ENCODE measurements around the gene SLC2A9.

DNA sequence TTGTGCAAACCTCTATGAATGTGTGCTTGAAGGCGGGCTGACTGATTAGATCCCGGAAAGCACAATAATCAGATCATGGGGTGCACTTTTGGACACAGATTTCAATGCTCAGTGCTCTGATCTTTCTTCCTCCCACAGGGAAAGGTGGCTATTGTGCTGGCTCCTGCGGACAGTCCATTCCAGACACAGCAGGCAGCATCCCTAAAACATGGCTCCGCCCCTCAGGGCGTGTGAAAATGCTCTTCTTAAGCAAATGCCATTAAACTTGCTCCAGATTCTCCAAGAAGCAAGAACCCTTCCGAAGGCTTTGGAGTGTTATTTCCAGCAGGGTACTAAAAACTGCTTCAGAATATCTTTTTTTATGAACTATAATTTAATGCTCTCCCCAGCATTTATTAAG lies 100.0 kb downstream of the SLC2A9 start:
- TF ChIP-seq, protein P1, sequence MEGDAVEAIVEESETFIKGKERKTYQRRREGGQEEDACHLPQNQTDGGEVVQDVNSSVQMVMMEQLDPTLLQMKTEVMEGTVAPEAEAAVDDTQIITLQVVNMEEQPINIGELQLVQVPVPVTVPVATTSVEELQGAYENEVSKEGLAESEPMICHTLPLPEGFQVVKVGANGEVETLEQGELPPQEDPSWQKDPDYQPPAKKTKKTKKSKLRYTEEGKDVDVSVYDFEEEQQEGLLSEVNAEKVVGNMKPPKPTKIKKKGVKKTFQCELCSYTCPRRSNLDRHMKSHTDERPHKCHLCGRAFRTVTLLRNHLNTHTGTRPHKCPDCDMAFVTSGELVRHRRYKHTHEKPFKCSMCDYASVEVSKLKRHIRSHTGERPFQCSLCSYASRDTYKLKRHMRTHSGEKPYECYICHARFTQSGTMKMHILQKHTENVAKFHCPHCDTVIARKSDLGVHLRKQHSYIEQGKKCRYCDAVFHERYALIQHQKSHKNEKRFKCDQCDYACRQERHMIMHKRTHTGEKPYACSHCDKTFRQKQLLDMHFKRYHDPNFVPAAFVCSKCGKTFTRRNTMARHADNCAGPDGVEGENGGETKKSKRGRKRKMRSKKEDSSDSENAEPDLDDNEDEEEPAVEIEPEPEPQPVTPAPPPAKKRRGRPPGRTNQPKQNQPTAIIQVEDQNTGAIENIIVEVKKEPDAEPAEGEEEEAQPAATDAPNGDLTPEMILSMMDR (IDR thresholded peaks at IDR 0.05) = no peak
- TF ChIP-seq EP300 (IDR thresholded peaks at IDR 0.05) = no peak
- no peak for TF ChIP-seq POLR2A (IDR thresholded peaks at IDR 0.05; ENCODE audit: low read depth)
